Measurements from ENCODE around the gene CENPU. TPM values are rescaled to one million over a fixed set of nuclear protein-coding genes. Genes with fewer than 3 reads are reported as not detected.

The CENPU gene
- total and polyA plus RNA-seq, 2 of the 8 experiments (the other 6 are each of a cell fraction or from before 2014, with no cell fraction given): 32.1 to 122 TPM

GRCh38 chr4:184702114-184702513 is 31.8 kb downstream of the CENPU start (continued):
- TF ChIP-seq CHD7 (IDR thresholded peaks at IDR 0.05; ENCODE audit: insufficient replicate concordance, low read length): no peak
- TF ChIP-seq CTCF (IDR thresholded peaks at IDR 0.05; ENCODE audit: control extremely low read depth in 1 of 3, insufficient read depth in 1 of 3, low read depth in 1 of 3, low read length in 3 of 3): no peak
- no peak for TF ChIP-seq EGR1 (IDR thresholded peaks at IDR 0.05; ENCODE audit: borderline replicate concordance, low read depth, low read length)
- no peak for TF ChIP-seq TBP (IDR thresholded peaks at IDR 0.05; ENCODE audit: low read depth, low read length)
- TF ChIP-seq TAF1 (IDR thresholded peaks at IDR 0.05; ENCODE audit: low read depth, low read length): no peak
- no peak for TF ChIP-seq YY1 (IDR thresholded peaks at IDR 0.05; ENCODE audit: low read depth, low read length)
- no peak for TF ChIP-seq RNF2 (IDR thresholded peaks at IDR 0.05; ENCODE audit: borderline replicate concordance, low read depth, low read length, missing control alignments, poor library complexity, severe bottlenecking)
- no peak for TF ChIP-seq ATF3 (IDR thresholded peaks at IDR 0.05; ENCODE audit: insufficient read depth, low read depth, low read length)

Measured in H1 (cell line).